GM19395 (cell line): ENCODE data around the gene CCL22.
"Not testable (repeated sequence)": the region's sequence is repeated elsewhere in the genome, so short reads cannot be mapped to it uniquely, and the experiment has no call there.

Experiments
- ATAC-seq: cut with Tn5 transposase; IDR thresholded peaks from one replicate; pipeline ENCODE4 v1.9.1; 2021; ENCODE audit warnings: mild to moderate bottlenecking, moderate library complexity; ENCODE audit not compliant: unreplicated experiment

The CCL22 gene

GRCh38 chr16:57374067-57374534 lies 15.5 kb downstream of the CCL22 start:
- ATAC-seq, result no peak

DNA sequence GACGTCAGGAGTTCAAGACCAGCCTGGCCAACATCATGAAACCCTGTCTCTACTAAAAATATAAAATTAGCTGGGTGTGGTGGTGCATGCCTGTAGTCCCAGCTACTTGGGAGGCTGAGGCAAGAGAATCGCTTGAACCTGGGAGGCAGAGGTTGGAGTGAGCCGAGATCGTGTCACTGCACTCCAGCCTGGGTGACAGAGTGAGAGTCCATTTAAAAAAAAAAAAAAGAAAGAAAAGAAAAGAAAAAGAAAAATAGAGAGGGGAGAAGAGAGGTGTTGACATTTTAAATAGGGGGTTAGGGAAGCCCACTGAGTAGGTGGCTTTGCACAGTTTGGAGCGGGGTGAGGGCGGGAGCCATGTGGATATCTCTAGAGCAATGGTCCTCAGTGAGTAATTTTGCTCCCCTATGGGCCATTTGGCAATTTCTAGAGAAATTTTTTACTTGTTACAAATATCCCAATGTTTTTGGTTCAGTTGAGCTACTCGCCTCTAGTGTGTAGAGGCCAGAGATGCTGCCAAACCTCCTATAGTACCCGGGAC lies 16.4 kb downstream of the CCL22 start:
- ATAC-seq, result not testable (repeated sequence)

- no peak for ATAC-seq
Measured at GRCh38 chr16:57376313-57376818, 17.8 kb downstream of the CCL22 start.

DNA sequence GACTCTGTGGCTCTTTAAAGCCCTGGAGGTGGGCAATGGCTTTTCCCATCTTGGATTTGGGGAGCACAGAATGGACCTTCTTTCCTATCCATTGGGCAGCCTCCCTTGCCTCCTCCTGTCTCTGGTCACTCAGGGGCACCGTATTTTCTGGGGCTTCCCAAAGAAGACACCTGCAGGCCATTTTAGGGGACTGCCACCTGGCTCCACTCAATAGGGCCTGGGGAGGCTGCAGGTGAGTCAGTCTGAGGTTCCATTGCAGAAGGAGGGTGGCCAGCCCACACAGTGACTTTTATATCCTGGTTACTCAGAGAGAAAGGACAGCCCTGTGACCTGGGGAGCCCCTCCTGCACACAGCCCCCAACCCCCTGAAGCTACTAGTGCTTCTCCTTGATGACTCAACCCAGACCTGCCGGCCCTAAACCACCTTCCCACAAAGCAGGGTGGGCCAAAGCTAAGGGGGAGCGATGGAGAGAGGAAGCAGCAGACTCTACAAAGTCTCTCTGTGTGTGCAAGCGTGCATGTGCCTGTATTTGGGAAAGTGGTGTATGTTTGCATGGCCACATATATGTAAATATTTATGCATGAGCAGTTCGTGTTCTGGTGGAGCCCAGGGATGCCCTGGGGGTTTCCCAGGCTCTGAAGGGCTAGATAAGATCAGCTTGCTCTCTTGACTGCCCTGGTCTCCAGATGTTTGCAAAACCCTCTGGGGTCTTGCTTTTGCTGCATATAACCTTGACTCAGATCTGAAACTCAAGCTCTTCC lies 18.7 kb downstream of the CCL22 start:
- ATAC-seq, result peak; percentile 80

GRCh38 chr16:57379579-57379978 lies 21.0 kb downstream of the CCL22 start:
- ATAC-seq, result no peak

GRCh38 chr16:57380671-57381462 lies 22.3 kb downstream of the CCL22 start:
- no peak for ATAC-seq

DNA sequence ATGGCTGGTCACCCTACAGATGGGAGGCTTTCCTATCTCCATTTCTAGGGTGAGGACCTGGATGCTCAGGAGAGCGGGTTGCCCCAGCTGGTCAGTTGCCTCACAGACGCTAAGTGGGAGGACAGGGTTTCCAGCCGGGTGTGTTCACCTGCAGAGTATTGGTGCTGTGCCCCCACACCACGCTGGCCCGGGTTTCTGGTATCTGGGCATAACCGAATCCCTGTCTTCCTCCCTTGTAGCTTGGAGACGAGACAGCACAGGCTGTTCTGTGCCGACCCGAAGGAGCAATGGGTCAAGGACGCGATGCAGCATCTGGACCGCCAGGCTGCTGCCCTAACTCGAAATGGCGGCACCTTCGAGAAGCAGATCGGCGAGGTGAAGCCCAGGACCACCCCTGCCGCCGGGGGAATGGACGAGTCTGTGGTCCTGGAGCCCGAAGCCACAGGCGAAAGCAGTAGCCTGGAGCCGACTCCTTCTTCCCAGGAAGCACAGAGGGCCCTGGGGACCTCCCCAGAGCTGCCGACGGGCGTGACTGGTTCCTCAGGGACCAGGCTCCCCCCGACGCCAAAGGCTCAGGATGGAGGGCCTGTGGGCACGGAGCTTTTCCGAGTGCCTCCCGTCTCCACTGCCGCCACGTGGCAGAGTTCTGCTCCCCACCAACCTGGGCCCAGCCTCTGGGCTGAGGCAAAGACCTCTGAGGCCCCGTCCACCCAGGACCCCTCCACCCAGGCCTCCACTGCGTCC lies 23.4 kb downstream of the CCL22 start:
- ATAC-seq, result no peak

- ATAC-seq, result no peak
Measured at GRCh38 chr16:57382535-57383275, 24.1 kb downstream of the CCL22 start.

DNA sequence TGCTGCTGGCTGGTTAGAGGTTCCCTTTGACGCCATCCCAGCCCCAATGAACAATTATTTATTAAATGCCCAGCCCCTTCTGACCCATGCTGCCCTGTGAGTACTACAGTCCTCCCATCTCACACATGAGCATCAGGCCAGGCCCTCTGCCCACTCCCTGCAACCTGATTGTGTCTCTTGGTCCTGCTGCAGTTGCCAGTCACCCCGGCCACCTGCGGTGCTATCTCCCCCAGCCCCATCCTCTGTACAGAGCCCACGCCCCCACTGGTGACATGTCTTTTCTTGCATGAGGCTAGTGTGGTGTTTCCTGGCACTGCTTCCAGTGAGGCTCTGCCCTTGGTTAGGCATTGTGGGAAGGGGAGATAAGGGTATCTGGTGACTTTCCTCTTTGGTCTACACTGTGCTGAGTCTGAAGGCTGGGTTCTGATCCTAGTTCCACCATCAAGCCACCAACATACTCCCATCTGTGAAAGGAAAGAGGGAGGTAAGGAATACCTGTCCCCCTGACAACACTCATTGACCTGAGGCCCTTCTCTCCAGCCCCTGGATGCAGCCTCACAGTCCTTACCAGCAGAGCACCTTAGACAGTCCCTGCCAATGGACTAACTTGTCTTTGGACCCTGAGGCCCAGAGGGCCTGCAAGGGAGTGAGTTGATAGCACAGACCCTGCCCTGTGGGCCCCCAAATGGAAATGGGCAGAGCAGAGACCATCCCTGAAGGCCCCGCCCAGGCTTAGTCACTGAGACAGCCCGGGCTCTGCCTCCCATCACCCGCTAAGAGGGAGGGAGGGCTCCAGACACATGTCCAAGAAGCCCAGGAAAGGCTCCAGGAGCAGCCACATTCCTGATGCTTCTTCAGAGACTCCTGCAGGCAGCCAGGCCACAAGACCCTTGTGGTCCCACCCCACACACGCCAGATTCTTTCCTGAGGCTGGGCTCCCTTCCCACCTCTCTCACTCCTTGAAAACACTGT lies 25.0 kb downstream of the CCL22 start:
- no peak for ATAC-seq

DNA sequence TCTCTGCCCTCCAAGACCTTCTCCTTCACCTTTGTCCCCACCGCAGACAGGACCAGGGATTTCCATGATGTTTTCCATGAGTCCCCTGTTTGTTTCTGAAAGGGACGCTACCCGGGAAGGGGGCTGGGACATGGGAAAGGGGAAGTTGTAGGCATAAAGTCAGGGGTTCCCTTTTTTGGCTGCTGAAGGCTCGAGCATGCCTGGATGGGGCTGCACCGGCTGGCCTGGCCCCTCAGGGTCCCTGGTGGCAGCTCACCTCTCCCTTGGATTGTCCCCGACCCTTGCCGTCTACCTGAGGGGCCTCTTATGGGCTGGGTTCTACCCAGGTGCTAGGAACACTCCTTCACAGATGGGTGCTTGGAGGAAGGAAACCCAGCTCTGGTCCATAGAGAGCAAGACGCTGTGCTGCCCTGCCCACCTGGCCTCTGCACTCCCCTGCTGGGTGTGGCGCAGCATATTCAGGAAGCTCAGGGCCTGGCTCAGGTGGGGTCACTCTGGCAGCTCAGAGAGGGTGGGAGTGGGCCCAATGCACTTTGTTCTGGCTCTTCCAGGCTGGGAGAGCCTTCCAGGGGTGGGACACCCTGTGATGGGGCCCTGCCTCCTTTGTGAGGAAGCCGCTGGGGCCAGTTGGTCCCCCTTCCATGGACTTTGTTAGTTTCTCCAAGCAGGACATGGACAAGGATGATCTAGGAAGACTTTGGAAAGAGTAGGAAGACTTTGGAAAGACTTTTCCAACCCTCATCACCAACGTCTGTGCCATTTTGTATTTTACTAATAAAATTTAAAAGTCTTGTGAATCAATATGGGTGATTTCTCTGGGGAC lies 25.9 kb downstream of the CCL22 start:
- no peak for ATAC-seq

- no peak for ATAC-seq
Measured at GRCh38 chr16:57385083-57385482, 26.5 kb downstream of the CCL22 start.

GRCh38 chr16:57386381-57386951 lies 27.9 kb downstream of the CCL22 start:
- ATAC-seq, result no peak

DNA sequence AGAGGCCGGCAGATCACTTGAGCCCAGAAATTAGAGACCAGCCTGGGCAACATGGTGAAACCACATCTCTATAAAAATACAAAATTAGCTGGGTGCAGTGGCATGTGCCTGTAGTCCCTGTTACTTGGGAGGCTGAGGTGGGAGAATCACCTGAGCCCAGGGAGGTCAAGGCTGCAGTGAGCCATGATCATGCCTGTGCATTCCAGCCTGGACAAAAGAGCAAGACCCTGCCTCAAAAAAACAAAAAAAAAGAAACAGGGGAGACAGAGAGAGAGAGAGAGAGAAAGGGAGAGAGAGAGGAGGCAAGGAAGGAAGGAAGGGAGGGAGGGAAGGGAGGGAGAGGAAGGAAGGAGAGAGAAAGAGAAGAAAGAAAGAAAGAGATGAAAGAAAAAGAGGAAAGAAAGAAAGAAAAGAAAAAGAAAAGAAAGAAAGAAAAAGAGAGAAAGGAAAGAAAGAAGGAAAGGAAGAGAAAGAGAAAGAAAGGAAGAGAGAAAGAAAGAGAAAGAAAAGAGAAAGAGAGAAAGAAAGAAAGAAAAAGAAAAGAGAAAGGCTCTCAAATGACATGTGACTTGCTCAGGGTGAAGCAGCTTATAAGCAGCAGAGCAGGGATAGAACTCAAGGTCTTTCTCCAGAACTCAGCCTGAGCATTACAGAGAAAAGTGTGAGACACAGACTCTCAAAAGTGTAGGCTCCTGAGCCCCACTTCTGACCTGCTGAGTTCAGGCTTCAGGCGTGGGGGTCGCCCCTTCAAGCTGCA lies 29.2 kb downstream of the CCL22 start:
- no peak for ATAC-seq

DNA sequence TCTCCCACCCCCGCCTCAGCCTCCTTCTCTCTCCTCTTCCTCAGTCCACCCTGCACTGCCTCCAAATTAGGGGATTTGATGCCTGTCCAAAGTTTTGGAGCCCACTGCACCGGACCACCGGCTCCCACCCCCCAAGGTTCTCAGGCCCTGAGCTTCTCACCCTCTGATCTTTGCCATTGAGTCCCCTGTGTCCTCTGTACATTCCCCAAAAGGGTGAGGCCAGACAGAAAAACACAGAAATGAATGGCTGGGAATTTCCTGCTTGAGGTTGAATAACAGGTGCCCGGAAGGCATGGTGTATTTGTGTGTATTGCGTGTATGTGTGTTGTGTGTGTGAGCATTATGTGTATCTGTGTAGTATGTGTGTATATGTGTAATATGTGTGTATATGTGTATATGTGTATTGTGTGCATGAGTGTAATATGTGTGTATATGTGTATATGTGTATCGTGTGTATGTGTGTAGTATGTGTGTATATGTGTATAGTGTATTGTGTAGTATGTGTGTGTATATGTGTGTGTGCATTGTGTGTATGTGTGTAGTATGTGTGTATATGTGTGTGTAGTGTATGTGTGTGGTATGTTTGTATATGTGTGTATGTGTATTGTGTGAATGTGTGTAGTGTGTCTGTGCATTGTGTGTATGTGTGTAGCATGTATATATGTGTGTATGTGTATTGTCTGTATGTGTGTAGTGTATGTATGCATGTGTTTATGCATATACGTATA lies 29.9 kb downstream of the CCL22 start:
- no peak for ATAC-seq

GRCh38 chr16:57389087-57389468 lies 30.5 kb downstream of the CCL22 start:
- ATAC-seq, result no peak

GRCh38 chr16:57390636-57391295 lies 32.2 kb downstream of the CCL22 start:
- no peak for ATAC-seq
